ENCODE data around the gene DGAT2.

DNA sequence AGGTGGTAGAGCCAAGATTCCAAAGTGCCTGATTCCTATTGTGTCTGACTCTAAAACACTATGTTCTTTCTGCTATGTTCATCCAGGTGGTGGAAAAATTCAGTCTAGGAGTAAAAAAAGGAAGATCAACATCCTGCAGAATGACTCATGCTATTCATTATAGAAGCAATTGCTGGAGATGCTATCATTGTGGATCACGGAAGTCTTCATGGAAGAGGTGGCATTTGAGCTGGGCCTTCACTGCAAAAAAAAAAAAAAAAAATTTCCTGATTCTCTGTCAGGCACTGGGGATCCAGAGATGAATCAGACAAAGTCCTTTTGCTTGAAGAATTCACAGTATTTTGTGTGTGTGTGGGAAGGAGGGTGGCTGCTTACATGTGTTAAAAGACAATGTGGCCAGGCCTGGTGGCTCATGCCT lies 45.1 kb downstream of the DGAT2 start:
- TF ChIP-seq POLR2A (IDR thresholded peaks at IDR 0.05) (no peak), POLR2AphosphoS5 (IDR thresholded peaks at IDR 0.05; ENCODE audit: insufficient read depth in 1 of 2, low read depth in 1 of 2) (peak in 1 of 2 donors; percentile 74)
- TF ChIP-seq, protein P1, sequence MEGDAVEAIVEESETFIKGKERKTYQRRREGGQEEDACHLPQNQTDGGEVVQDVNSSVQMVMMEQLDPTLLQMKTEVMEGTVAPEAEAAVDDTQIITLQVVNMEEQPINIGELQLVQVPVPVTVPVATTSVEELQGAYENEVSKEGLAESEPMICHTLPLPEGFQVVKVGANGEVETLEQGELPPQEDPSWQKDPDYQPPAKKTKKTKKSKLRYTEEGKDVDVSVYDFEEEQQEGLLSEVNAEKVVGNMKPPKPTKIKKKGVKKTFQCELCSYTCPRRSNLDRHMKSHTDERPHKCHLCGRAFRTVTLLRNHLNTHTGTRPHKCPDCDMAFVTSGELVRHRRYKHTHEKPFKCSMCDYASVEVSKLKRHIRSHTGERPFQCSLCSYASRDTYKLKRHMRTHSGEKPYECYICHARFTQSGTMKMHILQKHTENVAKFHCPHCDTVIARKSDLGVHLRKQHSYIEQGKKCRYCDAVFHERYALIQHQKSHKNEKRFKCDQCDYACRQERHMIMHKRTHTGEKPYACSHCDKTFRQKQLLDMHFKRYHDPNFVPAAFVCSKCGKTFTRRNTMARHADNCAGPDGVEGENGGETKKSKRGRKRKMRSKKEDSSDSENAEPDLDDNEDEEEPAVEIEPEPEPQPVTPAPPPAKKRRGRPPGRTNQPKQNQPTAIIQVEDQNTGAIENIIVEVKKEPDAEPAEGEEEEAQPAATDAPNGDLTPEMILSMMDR (IDR thresholded peaks at IDR 0.05), result no peak

All from vagina (tissue), 2 donors.